ENCODE measurements around the gene TPRG1L. TPM values are rescaled to one million over a fixed set of nuclear protein-coding genes. Genes with fewer than 3 reads are reported as not detected.
A peak's percentile ranks its signal among the peaks of the same experiment; 100 is the strongest.

Gene TPRG1L
- total RNA-seq, 3 donors from 2014 or later (not counting 1 experiment from before 2014, with no cell fraction given): 36.2 to 46.7 (median 37.9) TPM

GRCh38 chr1:3593334-3593733 is 31.5 kb upstream of the TPRG1L start:
- H3K4me3 Mint-ChIP-seq: no peak overlapping the region
- H3K4me1 ChIP-seq (ENCODE audit: control insufficient read depth, insufficient read depth, low read length): peaks cover 18% of the 10 kb centered on the region
- H3K4me1 Mint-ChIP-seq: peaks cover 14 to 42% of the 10 kb centered on the region in 2 donors
- no peak for TF ChIP-seq CTCF (IDR thresholded peaks at IDR 0.05)
- DNase-seq: no peak
- intact Hi-C loops (cut with micrococcal nuclease): no loop called here
- no peaks in the 10 kb centered on the region for H3K27me3 ChIP-seq (ENCODE audit: control insufficient read depth, insufficient read depth, low read length)
- H3K27ac Mint-ChIP-seq: peak overlapping the region in 1 of 2 donors; percentile 64
- 73% methylated on average over 15 of the region's 17 CpGs for WGBS (ENCODE audit: insufficient coverage)
- H3K9me3 Mint-ChIP-seq: no peaks in the 10 kb centered on the region
- no peak overlapping the region for H3K4me3 ChIP-seq (ENCODE audit: low read length)
- H3K9me3 ChIP-seq (ENCODE audit: control insufficient read depth, insufficient read depth, low read length): no peaks in the 10 kb centered on the region
- no peak overlapping the region for H3K27ac ChIP-seq (ENCODE audit: low read length)
- no peaks in the 10 kb centered on the region for H3K36me3 ChIP-seq (ENCODE audit: control insufficient read depth, insufficient read depth, low read length)
- no peaks in the 10 kb centered on the region for H3K36me3 Mint-ChIP-seq
- ATAC-seq: no peak
- H3K27me3 Mint-ChIP-seq (ENCODE audit: low read depth in 2 of 2): no peaks in the 10 kb centered on the region

DNA sequence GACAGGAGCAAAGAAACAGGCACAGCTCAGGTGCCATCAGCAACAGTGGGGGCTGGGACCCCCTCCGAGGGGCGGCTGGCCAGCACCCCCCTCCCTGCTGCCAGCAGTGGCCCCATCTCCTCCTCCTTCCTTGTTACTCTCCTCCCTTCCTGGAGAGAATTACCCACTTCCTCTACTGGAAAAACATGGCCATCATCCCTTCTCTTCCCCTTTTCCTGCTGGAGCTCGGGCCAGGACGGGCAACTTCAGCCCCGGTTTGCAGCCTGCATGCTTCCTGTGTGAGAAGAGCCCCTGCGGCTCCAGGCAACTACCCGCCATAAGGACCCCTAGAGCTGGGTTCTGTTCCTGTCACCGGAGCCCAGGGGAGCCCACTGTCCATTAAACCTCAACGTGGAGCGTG is 31.1 kb upstream of the TPRG1L start:
- no peak for TF ChIP-seq CTCF (IDR thresholded peaks at IDR 0.05)
- no peaks in the 10 kb centered on the region for H3K9me3 Mint-ChIP-seq
- intact Hi-C loops (cut with micrococcal nuclease): no loop called here
- H3K9me3 ChIP-seq (ENCODE audit: control insufficient read depth, insufficient read depth, low read length): no peaks in the 10 kb centered on the region
- no peak overlapping the region for H3K27ac ChIP-seq (ENCODE audit: low read length)
- H3K4me1 ChIP-seq (ENCODE audit: control insufficient read depth, insufficient read depth, low read length): peaks cover 22% of the 10 kb centered on the region
- H3K4me3 ChIP-seq (ENCODE audit: low read length): no peak overlapping the region
- H3K27me3 Mint-ChIP-seq (ENCODE audit: low read depth in 2 of 2): no peaks in the 10 kb centered on the region
- no peak for DNase-seq
- WGBS (ENCODE audit: insufficient coverage): 49% methylated on average over 10 of the region's 10 CpGs
- no peak overlapping the region for H3K4me3 Mint-ChIP-seq
- H3K27ac Mint-ChIP-seq: peak overlapping the region in 1 of 2 donors; percentile 64
- no peaks in the 10 kb centered on the region for H3K27me3 ChIP-seq (ENCODE audit: control insufficient read depth, insufficient read depth, low read length)
- H3K36me3 ChIP-seq (ENCODE audit: control insufficient read depth, insufficient read depth, low read length): no peaks in the 10 kb centered on the region
- ATAC-seq: no peak
- peaks cover 18 to 45% of the 10 kb centered on the region in 2 donors for H3K4me1 Mint-ChIP-seq
- H3K36me3 Mint-ChIP-seq: no peaks in the 10 kb centered on the region

DNA sequence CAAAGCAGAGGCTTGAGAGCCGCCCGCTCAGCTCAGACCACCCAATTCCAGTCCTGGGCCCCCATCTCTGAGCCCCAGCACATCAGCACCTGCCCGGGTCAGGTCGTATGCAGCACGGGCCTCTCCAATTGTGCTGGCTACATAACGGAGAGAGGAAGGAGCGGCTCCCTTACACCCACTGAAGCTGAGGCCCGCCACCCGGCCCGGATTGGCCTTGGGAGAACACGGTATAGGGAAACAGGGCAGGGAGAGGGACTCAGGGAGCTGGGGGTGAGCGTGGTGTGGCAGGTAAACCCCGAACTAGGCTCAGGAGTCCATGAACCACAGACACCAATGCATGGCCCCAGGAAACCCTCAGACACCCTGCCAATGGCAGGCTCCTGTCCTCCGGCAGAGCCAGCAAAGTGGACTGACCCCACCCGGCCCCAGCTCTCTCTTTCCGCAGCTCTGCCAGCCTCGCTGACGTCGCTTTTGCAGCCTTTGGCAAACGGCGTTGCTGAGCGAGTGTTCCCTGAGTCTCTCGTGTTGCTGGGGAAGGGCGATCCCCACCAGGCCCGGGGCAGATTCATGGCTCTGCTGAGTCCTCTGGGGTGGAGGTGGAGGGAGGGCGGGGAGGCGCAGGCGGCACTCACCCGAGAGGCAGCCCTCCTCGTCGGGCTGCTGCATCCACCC is 30.0 kb upstream of the TPRG1L start:
- 90% methylated on average over 31 of the region's 31 CpGs for WGBS (ENCODE audit: insufficient coverage)
- no peaks in the 10 kb centered on the region for H3K27me3 Mint-ChIP-seq (ENCODE audit: low read depth in 2 of 2)

More for the DNA sequence above, 30.0 kb upstream of the TPRG1L start:
- H3K27me3 ChIP-seq (ENCODE audit: control insufficient read depth, insufficient read depth, low read length): no peaks in the 10 kb centered on the region
- DNase-seq (no peak), ATAC-seq (no peak)
- H3K27ac ChIP-seq (ENCODE audit: low read length): no peak overlapping the region
- H3K4me1 ChIP-seq (ENCODE audit: control insufficient read depth, insufficient read depth, low read length): peaks cover 33% of the 10 kb centered on the region
- no peak for TF ChIP-seq CTCF (IDR thresholded peaks at IDR 0.05)
- H3K4me3 ChIP-seq (ENCODE audit: low read length): no peak overlapping the region
- Mint-ChIP-seq H3K4me3 (no peak overlapping the region), H3K27ac (no peak overlapping the region), H3K9me3 (no peaks in the 10 kb centered on the region), H3K36me3 (no peaks in the 10 kb centered on the region), H3K4me1 (peaks cover 28 to 47% of the 10 kb centered on the region in 2 donors)
- intact Hi-C loops (cut with micrococcal nuclease): no loop called here
- no peaks in the 10 kb centered on the region for H3K9me3 ChIP-seq (ENCODE audit: control insufficient read depth, insufficient read depth, low read length)
- H3K36me3 ChIP-seq (ENCODE audit: control insufficient read depth, insufficient read depth, low read length): no peaks in the 10 kb centered on the region

Data from natural killer cell (primary cell).